Testis (tissue), 5 donors: ENCODE data around the gene LYRM9. TPM values are rescaled to one million over a fixed set of nuclear protein-coding genes. Genes with fewer than 3 reads are reported as not detected.

Experiments used
- DNase-seq: peaks from one replicate; pipeline ENCODE4 v3.0.0-alpha.2; 2019
- H3K27ac ChIP-seq, 2 donors: fragments of 200-600 bp; sonication (generic); one replicate each; pipeline ENCODE4 v1.5.1; 2019
- H3K27me3 ChIP-seq: fragments of 200-600 bp; sonication (generic); one replicate; pipeline ENCODE4 v1.5.1; 2019
- H3K36me3 ChIP-seq: fragments of 200-600 bp; sonication (generic); one replicate; pipeline ENCODE4 v1.5.1; 2017; ENCODE audit warnings: low read depth; ENCODE audit errors: missing control alignments
- H3K4me1 ChIP-seq: fragments of 200-600 bp; sonication (generic); one replicate; pipeline ENCODE4 v1.5.1; 2019
- H3K4me3 ChIP-seq, 2 donors: fragments of 200-600 bp; sonication (generic); one replicate each; pipeline ENCODE4 v1.5.1; 2017 to 2019
- H3K9me3 ChIP-seq: fragments of 200-600 bp; sonication (generic); one replicate; pipeline ENCODE4 v1.5.1; 2017
- POLR2A ChIP-seq: fragments of 450-650 bp; IDR thresholded peaks from one replicate; pipeline ENCODE4 v1.6.1; 2017; ENCODE audit warnings: antibody characterized with exemption, mild to moderate bottlenecking, moderate library complexity
- WGBS, 2 donors: methylation state at CpG; one replicate each; pipeline ENCODE4 v1.1.5; 2018; 5-methylcytosine and 5-hydroxymethylcytosine counted together
- intact Hi-C: fragments of 100-400 bp; cut with DNase I; formaldehyde crosslinking; loops from one replicate; pipeline ENCODE4 v1.15.1; 2023; ENCODE audit warnings: low total_unique reads
- long read RNA-seq, 2 donors: transcript quantifications; one replicate each; lab custom pipeline, GENCODE V29; 2026
- polyA plus RNA-seq: library from polyadenylated mRNA; stranded (reverse); fragments of 350-450 nt; fragmentation: Illumina TruSeq; extraction: RNeasy Lipid Tissue Mini Kit (QIAGEN cat#74804); gene quantifications from one replicate; pipeline ENCODE4 v1.2.3, GENCODE V29; 2014; ENCODE audit warnings: low read depth, low replicate concordance; ENCODE audit not compliant: insufficient read depth
- total RNA-seq, 2 donors: library from RNA; depleted of rRNA; stranded (reverse); fragments of >200 nt; gene quantifications; one replicate each; pipeline ENCODE4 v1.2.3, GENCODE V29; 2016
- TF ChIP-seq, protein P1 (sequence below), 3 experiments: fragments of 450-650 bp in 2 of 3; fragments of 200-600 bp in 1 of 3; sonication (generic) in 1 of 3; IDR thresholded peaks; one replicate each; pipeline ENCODE4 v1.5.1; 2016 to 2019; ENCODE audit warnings: antibody characterized with exemption in 3 of 3, mild to moderate bottlenecking in 2 of 3, moderate library complexity in 1 of 3

LYRM9 gene
- total RNA-seq (10 to 100 TPM; 42.9 to 60.2 TPM), polyA plus RNA-seq (31.6 TPM)
- long read RNA-seq, donor 1, transcript LYRM9-201 (4 exons, 501 nt), result major isoform, 5 of 8 reads
- long read RNA-seq, donor 1, partial matches to known transcripts, result 0 of 8 reads
- long read RNA-seq, donor 1, other reads (novel, unspliced or antisense), result 0 of 8 reads
- long read RNA-seq, donor 2, transcript LYRM9-201 (4 exons, 501 nt), result major isoform, 6 of 8 reads
- long read RNA-seq, donor 2, partial matches to known transcripts, result 0 of 8 reads
- long read RNA-seq, donor 2, other reads (novel, unspliced or antisense), result 0 of 8 reads

DNA sequence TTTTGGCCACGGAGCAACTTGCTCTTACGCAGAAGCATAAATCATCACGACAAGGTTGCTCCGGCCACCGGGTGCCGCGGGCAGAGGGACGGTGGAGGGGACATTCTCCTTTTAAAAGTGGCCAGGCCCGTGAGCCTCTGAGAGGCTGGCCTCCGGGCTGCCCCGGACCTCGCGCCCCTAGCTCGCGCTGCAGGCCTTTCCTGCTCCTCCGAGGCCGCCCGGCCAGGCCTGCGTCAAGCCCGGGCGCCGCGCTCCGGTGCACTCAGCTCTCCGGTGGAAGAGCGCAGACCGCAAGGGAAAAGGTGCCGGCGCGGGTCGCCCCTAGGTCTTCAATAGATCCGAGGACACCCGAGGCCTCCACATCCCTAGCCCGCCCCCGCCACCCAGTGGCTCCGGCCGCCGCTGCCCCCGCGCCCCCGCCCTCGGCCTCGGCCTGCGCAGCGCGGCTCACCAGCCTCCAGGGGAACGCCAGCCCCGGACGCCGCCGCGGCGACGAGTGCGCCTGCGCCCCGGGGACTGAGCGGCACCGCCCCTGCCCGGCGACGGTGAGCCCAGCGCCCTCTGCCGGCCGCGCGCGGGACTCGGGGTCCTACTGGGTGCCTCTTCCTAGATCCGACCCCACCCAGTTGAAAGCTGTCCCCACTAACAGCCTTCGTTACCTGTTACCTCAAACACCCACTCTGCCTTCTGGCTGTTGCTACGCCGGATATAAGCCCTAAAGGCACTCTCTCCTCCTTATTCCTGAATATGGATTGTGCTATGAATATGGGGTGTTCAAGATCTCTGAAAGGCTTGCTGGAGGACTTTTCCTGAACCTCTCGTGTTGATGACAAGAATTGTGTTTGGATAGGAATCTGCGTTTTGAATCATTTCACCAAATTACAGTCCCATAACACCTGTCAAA is at the start of gene LYRM9:
TSS of gene LYRM9 (minus strand) at position 500 of the 904 bp plus-strand sequence. CDS start 10,671 bp downstream, outside the sequence.
- WGBS, 2 donors, result 1 to 2% methylated on average over 14 to 40 of the region's 75 CpGs
- no peaks in the 10 kb centered on the region for H3K9me3 ChIP-seq
- intact Hi-C loops, result no loop called here
- H3K36me3 ChIP-seq, result no peaks in the 10 kb centered on the region
- peak; percentile 92 for DNase-seq
- no peaks in the 10 kb centered on the region for H3K4me1 ChIP-seq
- H3K27ac ChIP-seq, result peak within 1 kb of the TSS; percentile 46 to 84
- H3K4me3 ChIP-seq, result peak within 1 kb of the TSS; percentile 68 to 72
- TF ChIP-seq, protein P1, sequence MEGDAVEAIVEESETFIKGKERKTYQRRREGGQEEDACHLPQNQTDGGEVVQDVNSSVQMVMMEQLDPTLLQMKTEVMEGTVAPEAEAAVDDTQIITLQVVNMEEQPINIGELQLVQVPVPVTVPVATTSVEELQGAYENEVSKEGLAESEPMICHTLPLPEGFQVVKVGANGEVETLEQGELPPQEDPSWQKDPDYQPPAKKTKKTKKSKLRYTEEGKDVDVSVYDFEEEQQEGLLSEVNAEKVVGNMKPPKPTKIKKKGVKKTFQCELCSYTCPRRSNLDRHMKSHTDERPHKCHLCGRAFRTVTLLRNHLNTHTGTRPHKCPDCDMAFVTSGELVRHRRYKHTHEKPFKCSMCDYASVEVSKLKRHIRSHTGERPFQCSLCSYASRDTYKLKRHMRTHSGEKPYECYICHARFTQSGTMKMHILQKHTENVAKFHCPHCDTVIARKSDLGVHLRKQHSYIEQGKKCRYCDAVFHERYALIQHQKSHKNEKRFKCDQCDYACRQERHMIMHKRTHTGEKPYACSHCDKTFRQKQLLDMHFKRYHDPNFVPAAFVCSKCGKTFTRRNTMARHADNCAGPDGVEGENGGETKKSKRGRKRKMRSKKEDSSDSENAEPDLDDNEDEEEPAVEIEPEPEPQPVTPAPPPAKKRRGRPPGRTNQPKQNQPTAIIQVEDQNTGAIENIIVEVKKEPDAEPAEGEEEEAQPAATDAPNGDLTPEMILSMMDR (IDR thresholded peaks at IDR 0.05), result peak; percentile 91 to 98 (median 95)
- no peak for TF ChIP-seq POLR2A
- H3K27me3 ChIP-seq, result no peaks in the 10 kb centered on the region

DNA sequence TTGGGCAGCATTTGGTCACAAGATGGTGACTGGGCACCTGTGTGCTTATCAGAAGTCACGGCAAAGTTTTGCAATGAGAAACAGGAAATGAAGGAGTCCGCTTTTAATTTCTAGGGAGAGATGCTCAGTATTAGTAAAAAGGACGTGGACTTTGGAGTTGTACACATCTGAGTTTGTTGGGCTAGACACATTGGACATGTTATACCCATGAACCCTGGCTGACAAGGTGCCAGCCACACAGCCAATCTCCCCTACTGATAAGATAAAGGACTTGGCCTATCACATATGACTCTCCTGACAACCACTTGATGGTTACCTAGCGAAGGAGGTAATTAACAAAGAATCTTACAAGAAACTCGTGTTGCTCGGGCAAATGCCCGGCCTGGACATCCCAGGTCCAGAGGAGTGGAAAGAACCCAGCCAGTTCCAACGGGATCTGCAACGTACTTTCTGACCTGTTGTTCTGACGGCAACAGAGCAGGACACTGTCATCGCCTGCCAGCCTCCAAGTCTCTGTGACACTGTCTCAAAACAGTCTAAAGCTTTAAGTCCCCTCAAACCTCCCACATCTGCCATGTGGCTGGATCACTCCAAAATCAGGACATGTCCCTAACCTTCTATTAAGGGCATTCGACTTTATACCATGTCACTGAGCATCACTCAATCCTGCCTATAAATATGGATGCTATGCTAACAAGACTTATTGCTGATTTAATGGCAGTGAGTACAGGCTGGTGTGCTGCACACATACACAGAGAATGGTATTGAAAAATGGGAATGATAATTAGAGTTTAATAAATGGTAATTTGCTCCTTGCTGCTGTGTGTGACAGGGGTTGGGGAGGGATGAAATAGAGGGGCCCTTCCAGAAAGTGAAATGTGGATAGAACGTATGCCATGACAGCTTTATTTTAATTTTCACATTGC is 47.6 kb upstream of the LYRM9 start:
- Histone ChIP-seq H3K27me3 (no peaks in the 10 kb centered on the region), H3K4me1 (no peaks in the 10 kb centered on the region), H3K9me3 (no peaks in the 10 kb centered on the region), H3K36me3 (no peaks in the 10 kb centered on the region), H3K4me3 (no peak overlapping the region), H3K27ac (no peak overlapping the region)
- no peak for DNase-seq
- no peak for TF ChIP-seq POLR2A
- TF ChIP-seq, protein P1 (IDR thresholded peaks at IDR 0.05), result no peak
- intact Hi-C loops, result no loop called here
- 72 to 73% methylated on average over 13 of the region's 13 CpGs for WGBS, 2 donors

GRCh38 chr17:27939474-27940465 is 46.6 kb upstream of the LYRM9 start:
- Histone ChIP-seq H3K4me3 (no peak overlapping the region), H3K27me3 (no peaks in the 10 kb centered on the region), H3K36me3 (no peaks in the 10 kb centered on the region), H3K4me1 (no peaks in the 10 kb centered on the region), H3K9me3 (no peaks in the 10 kb centered on the region), H3K27ac (no peak overlapping the region)
- 63 to 78% methylated on average over 7 of the region's 7 CpGs for WGBS, 2 donors
- intact Hi-C loops, result no loop called here
- TF ChIP-seq, protein P1 (IDR thresholded peaks at IDR 0.05), result no peak
- no peak for TF ChIP-seq POLR2A
- no peak for DNase-seq

DNA sequence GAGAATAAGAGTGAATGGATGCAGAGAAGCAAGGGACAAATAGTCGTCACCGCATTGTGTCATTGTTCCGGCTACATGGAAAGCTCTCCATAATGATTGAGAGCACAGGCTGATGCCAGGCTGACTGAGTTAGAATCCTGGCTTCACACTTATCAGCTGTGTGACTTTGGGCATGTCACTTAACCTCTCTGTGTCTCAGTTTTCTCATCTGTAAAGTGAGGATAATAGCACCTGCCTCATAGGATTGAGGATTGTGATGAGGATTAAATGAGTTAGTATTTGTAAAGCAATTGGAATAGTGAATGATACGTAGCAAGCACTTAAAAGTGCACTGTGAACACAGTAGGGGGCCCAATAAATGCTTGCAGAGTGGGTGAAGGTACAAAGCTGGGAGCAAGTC is 45.7 kb upstream of the LYRM9 start:
- Histone ChIP-seq H3K27ac (no peak overlapping the region), H3K4me3 (no peak overlapping the region), H3K27me3 (no peaks in the 10 kb centered on the region), H3K4me1 (no peaks in the 10 kb centered on the region), H3K36me3 (no peaks in the 10 kb centered on the region), H3K9me3 (no peaks in the 10 kb centered on the region)
- no peak for TF ChIP-seq POLR2A
- TF ChIP-seq, protein P1 (IDR thresholded peaks at IDR 0.05), result no peak
- DNase-seq, result no peak
- WGBS, 2 donors, result 92 to 95% methylated on average over 4 of the region's 4 CpGs
- intact Hi-C loops, result no loop called here
